Natural killer cell (primary cell): Measurements from ENCODE around the gene POLE4. TPM values are rescaled to one million over a fixed set of nuclear protein-coding genes. Genes with fewer than 3 reads are reported as not detected.

ENCODE experiments used
- ATAC-seq, 3 donors: fragments of 150-1000 bp in 2 of 3; fragments of 200-7000 bp in 1 of 3; cut with Tn5 transposase; 1 replicate in 1 of 3; 2 replicates in 2 of 3; pipeline ENCODE4 v1.10.0; 2021; ENCODE audit warnings: mild to moderate bottlenecking in 2 of 3, moderate library complexity in 2 of 3
- DNase-seq, 2 donors: peaks; one replicate each; pipeline versions ENCODE4 v3.0.0 to v3.0.0-alpha.2; 2013 to 2021; ENCODE audit warnings: mixed read lengths in 1 of 2
- H3K27ac ChIP-seq: one replicate; pipeline ENCODE4 v1.5.1; 2013; ENCODE audit warnings: mild to moderate bottlenecking, low read length
- H3K27me3 ChIP-seq: one replicate; pipeline ENCODE4 v1.6.1; 2013; ENCODE audit warnings: low read length; ENCODE audit not compliant: control insufficient read depth, insufficient read depth
- H3K36me3 ChIP-seq: one replicate; pipeline ENCODE4 v1.6.1; 2013; ENCODE audit warnings: low read length; ENCODE audit not compliant: control insufficient read depth, insufficient read depth
- H3K4me1 ChIP-seq: one replicate; pipeline ENCODE4 v1.6.1; 2013; ENCODE audit warnings: low read length; ENCODE audit not compliant: control insufficient read depth, insufficient read depth
- H3K4me3 ChIP-seq: one replicate; pipeline ENCODE4 v1.5.1; 2013; ENCODE audit warnings: low read length
- H3K9me3 ChIP-seq: one replicate; pipeline ENCODE4 v1.6.1; 2013; ENCODE audit warnings: low read length; ENCODE audit not compliant: control insufficient read depth, insufficient read depth
- H3K27ac Mint-ChIP-seq, 2 donors: one replicate each; pipeline ENCODE4 v1.8.0; 2022; ENCODE audit warnings: mild to moderate bottlenecking in 2 of 2, mixed read lengths in 2 of 2, moderate library complexity in 1 of 2
- H3K27me3 Mint-ChIP-seq, 2 donors: one replicate each; pipeline ENCODE4 v1.8.0; 2022; ENCODE audit warnings: low read depth in 2 of 2, mixed read lengths in 2 of 2
- H3K36me3 Mint-ChIP-seq: one replicate; pipeline ENCODE4 v1.8.0; 2022; ENCODE audit warnings: mixed read lengths
- H3K4me1 Mint-ChIP-seq, 2 donors: one replicate each; pipeline ENCODE4 v1.8.0; 2022; ENCODE audit warnings: mixed read lengths in 2 of 2
- H3K4me3 Mint-ChIP-seq: one replicate; pipeline ENCODE4 v1.8.0; 2022; ENCODE audit warnings: mild to moderate bottlenecking, moderate library complexity, mixed read lengths
- H3K9me3 Mint-ChIP-seq, 2 donors: one replicate each; pipeline ENCODE4 v1.8.0; 2022; ENCODE audit warnings: mixed read lengths in 2 of 2
- CTCF ChIP-seq: fragments of 200-600 bp; IDR thresholded peaks from one replicate; pipeline ENCODE4 v1.8.0; 2022; ENCODE audit warnings: antibody characterized with exemption
- WGBS: methylation state at CpG from one replicate; pipeline ENCODE4 v1.1.7; 2013; ENCODE audit warnings: missing lambda C conversion rate; ENCODE audit not compliant: insufficient coverage; 5-methylcytosine and 5-hydroxymethylcytosine counted together
- intact Hi-C: fragments of 100-400 bp; cut with micrococcal nuclease; formaldehyde crosslinking; loops from one replicate; pipeline ENCODE4 v1.14.2; 2022
- total RNA-seq, 4 donors: library from RNA; stranded (reverse); fragments of 120-200 nt in 1 of 4; gene quantifications; one replicate each; pipeline versions ENCODE4 v1.2.3 to v1.2.4, GENCODE V29; 2013 to 2022

Gene POLE4
- total RNA-seq, 3 donors from 2014 or later (not counting 1 experiment from before 2014, with no cell fraction given): 31.1 to 35.3 (median 34.4) TPM

GRCh38 chr2:74941284-74941683 lies 17.2 kb upstream of the POLE4 start:
- no peak for ATAC-seq
- Histone ChIP-seq H3K27ac (no peak overlapping the region), H3K4me3 (no peak overlapping the region), H3K36me3 (no peaks in the 10 kb centered on the region), H3K4me1 (no peaks in the 10 kb centered on the region), H3K9me3 (no peaks in the 10 kb centered on the region), H3K27me3 (no peaks in the 10 kb centered on the region)
- Mint-ChIP-seq H3K27ac (no peak overlapping the region), H3K9me3 (no peaks in the 10 kb centered on the region), H3K36me3 (no peaks in the 10 kb centered on the region), H3K4me3 (no peak overlapping the region), H3K4me1 (no peaks in the 10 kb centered on the region), H3K27me3 (peaks cover 7 to 62% of the 10 kb centered on the region in 2 donors)
- no peak for DNase-seq
- whole genome bisulfite sequencing: 100% methylated on average over 3 of the region's 3 CpGs
- TF ChIP-seq CTCF: no peak
- intact Hi-C loops: no loop called here

GRCh38 chr2:74942263-74942662 lies 16.2 kb upstream of the POLE4 start:
- no peaks in the 10 kb centered on the region for H3K36me3 ChIP-seq
- ATAC-seq (no peak), DNase-seq (no peak)
- H3K9me3 ChIP-seq: no peaks in the 10 kb centered on the region
- H3K4me1 Mint-ChIP-seq: no peaks in the 10 kb centered on the region
- H3K27ac ChIP-seq: no peak overlapping the region
- H3K4me1 ChIP-seq: no peaks in the 10 kb centered on the region
- H3K27me3 Mint-ChIP-seq: peaks cover 4 to 52% of the 10 kb centered on the region in 2 donors
- no peak for TF ChIP-seq CTCF
- no peaks in the 10 kb centered on the region for H3K9me3 Mint-ChIP-seq
- H3K36me3 Mint-ChIP-seq: no peaks in the 10 kb centered on the region
- no peak overlapping the region for H3K27ac Mint-ChIP-seq
- 93% methylated on average over 4 of the region's 5 CpGs for WGBS
- intact Hi-C loops: no loop called here
- no peaks in the 10 kb centered on the region for H3K27me3 ChIP-seq
- H3K4me3 ChIP-seq: no peak overlapping the region
- no peak overlapping the region for H3K4me3 Mint-ChIP-seq

- H3K27ac ChIP-seq: no peak overlapping the region
- no peak overlapping the region for H3K4me3 Mint-ChIP-seq
- H3K36me3 ChIP-seq: no peaks in the 10 kb centered on the region
- 78% methylated on average over 4 of the region's 4 CpGs for WGBS
- DNase-seq: no peak
- TF ChIP-seq CTCF: no peak
- no peaks in the 10 kb centered on the region for H3K9me3 Mint-ChIP-seq
- no peaks in the 10 kb centered on the region for H3K9me3 ChIP-seq
- H3K27me3 ChIP-seq: no peaks in the 10 kb centered on the region
- H3K27me3 Mint-ChIP-seq: peaks cover 7 to 55% of the 10 kb centered on the region in 2 donors
- intact Hi-C loops: no loop called here
- no peaks in the 10 kb centered on the region for H3K4me1 ChIP-seq
- no peak for ATAC-seq
- H3K27ac Mint-ChIP-seq: no peak overlapping the region
- no peaks in the 10 kb centered on the region for H3K36me3 Mint-ChIP-seq
- H3K4me1 Mint-ChIP-seq: no peaks in the 10 kb centered on the region
- H3K4me3 ChIP-seq: no peak overlapping the region
Measured at GRCh38 chr2:74944987-74945787, 13.3 kb upstream of the POLE4 start.
